ENCODE measurements around the gene PRPS2.

Gene PRPS2

GRCh38 chrX:12791257-12792228 is at the start of gene PRPS2:
Gene PRPS2, plus strand, starts transcription at chrX:12791412. Its CDS starts 86 bp downstream, at chrX:12791498.
- DNase-seq = no peak

DNA sequence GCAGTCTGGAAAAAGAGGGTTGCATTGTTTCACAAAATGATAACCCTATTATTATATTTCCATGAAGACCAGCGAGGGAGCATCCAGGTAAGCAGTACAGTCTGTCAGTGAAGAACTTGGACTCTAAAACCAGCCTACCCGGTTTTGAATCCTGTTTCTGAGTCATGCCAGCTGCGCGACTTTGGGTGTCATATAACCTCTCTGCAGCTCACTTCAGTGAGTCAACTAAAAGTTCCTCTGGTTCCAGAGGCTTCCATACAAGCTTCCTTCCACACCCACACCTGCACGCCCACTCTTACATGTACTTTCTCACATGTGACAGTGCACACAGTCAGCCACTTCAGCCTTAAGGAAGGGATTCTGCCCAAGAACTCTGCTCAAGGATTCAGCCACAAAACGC is 49.8 kb upstream of the PRPS2 start:
- no peak for DNase-seq

GRCh38 chrX:12747433-12747832 is 43.8 kb upstream of the PRPS2 start:
- no peak for DNase-seq

GRCh38 chrX:12751887-12752286 is 39.3 kb upstream of the PRPS2 start:
- DNase-seq = no peak

- no peak for DNase-seq
Measured at GRCh38 chrX:12753366-12753765, 37.8 kb upstream of the PRPS2 start.

DNA sequence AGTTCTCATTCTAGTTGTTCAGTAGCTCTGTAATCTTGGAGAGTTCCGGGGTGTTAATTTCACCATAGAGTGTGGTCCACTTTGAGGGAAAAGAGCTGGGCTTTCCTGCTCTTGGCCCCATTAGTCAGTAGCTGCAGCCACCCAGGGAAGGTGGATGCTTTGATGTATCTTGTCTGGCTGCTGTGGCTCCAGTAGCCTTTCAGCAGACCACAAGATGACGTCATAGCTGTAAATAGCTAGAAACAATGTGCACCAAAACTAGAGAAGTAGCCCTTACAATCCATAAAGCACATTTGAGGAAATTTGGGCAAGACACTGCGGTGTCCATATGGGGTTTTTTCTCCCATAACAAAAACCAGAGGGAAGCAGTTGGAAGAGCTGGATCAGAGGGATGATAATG is 32.9 kb upstream of the PRPS2 start:
- DNase-seq = no peak

- no peak for DNase-seq
Measured at GRCh38 chrX:12767856-12768255, 23.4 kb upstream of the PRPS2 start.

DNA sequence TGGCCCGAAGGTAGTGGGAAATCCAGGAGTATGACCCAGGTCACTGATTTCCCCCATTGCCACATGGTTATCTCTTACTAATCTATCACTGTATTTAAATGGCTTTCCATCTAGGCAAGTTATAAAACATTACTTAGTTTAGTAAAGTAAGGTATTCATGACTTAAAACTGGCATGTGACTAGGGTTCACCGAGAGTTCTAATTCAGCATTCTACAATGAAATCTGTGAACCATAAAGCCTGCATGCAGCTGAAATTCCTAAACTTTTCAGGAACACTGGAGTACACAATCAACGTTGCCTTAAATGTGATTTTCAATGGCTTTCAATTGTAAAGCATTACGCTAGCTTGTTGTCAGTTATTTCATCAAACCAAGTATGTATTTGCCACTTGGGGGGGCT is 22.7 kb upstream of the PRPS2 start:
- no peak for DNase-seq

- DNase-seq = no peak
Measured at GRCh38 chrX:12770440-12770839, 20.8 kb upstream of the PRPS2 start.

- no peak for DNase-seq
Measured at GRCh38 chrX:12771445-12772069, 19.7 kb upstream of the PRPS2 start.

DNA sequence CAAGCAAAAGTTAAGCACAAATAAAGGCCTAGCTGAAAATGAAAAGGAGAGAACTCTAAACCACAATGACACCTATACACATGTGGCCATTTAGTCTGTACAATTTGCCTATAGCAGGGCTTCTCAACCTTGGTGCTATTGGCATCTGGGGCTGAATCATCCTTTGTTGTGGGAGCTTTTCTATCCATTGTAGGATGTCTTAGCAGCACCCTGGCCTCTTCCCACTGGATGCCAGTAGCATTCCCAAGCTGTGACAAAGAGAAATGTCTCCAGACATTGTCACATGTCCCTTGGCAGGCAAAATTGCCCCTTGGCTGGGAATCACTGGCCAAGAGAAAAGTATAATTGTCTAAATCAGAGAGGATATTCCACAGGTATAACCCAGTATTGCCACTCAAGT is 13.5 kb upstream of the PRPS2 start:
- no peak for DNase-seq

DNA sequence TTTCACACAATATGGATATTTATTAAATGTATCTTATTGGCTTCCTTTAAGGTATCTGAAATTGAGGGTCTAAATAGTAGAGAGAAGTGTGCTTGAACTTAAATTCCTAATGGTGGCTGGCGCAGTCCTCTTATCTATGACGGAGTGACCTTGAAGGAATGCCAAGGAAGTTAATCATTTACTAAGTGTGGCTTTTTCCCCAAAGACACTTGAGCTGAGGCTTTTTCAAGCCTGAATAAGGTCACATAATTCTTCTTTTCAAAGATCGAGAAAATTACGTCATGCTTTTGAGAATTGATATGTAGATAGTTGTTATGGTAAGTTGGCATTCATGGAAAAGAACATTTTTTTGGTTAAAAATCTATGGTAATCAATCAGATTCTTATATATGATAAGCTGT is 11.7 kb upstream of the PRPS2 start:
- DNase-seq = no peak

GRCh38 chrX:12788645-12789044 is 2.6 kb upstream of the PRPS2 start:
- no peak for DNase-seq

DNA sequence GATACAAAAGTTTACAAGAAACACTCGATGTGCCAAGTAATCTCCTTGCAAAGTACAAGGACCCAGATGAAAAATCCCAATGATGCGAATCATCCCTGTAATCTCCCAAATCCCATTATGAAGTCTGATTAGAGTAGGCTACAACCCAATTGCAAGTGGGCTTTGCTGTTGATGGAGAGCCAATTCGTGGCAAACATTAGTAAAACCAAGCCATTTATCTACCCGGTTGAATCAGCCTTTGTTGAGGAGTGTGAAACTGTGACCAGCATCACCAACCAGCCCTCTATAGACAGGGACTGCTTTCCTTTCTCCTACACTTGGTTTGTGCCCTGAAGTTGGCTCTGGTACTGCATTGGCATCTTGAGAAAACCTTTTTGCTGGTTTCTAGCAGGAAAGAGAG is 1.2 kb upstream of the PRPS2 start:
- DNase-seq = no peak

DNA sequence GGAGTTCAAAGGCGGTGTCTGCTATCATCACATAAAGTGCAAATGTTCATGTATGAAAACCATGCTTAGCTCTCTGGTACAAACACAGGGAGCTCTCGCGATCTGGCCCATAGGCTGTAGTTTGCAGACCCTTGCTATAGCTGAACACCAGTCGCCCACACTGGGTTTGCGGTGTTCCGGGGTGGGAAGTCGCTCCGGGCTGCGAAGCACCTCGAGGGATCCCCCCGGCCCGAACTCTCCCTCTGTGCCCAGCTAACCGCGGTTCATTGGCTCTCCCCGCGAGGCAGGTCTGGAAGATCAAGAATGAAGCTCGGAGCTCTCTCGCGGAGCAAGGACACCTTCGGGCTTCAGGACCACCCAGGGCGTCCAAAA is 341 bp upstream of the PRPS2 start:
- no peak for DNase-seq

DNA sequence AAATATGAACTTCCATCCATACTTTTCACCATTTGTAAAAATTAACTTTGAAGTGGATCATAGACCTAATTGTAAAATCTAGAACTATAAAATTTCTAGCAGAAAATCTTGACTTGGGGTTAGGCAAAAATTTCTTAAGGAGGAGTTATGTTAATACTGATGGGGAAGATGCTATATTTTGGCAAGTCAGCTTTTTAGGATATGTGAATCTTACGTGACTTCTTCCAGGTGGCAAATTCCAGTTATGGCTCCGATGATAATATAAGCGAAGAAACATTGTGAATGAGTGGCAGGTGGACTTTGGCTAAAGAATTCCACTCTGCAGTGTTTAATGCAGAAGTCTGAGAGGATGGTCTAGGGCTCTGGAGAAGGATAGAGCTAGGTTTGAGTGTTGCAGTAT is 1.5 kb downstream of the PRPS2 start:
- DNase-seq = no peak

DNA sequence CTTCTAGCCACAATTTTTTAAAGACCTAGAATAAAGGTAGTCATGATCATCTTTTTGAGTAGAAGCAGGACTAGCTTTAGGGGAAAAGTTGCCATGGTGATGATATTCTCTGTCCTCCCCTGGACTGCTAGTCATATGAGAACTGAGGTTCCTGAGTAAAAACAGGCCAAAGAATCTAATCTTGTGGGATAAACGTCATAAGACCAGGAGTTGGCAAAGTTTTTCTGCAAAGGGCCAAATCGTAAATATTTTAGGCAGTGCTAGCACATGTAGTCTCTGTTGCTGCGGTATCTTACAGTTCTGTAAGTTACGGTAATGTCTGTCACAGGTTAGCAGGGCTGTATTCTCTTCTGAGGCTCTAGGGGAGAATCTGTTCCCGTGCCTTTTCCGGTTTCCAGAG is 3.4 kb downstream of the PRPS2 start:
- DNase-seq = no peak

DNA sequence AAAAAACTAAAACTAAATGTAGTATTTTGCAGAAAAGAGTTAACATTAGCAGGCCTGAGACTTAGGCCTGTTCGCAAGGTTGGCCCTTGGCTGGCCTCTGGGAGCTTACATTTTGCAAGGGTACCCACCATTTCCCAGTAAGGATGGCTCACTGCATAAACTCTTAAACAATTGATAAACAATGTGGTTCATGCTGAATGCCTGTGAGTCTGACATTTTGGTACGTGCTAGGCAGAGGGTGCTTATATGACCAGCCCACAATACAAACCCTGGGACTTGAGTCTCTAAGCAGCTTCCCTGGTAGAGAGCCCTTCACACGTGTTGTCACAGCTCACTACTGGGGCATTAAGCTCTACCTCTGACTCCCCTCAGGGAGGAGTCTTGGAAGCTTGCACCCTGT is 7.4 kb downstream of the PRPS2 start:
- DNase-seq = no peak

DNA sequence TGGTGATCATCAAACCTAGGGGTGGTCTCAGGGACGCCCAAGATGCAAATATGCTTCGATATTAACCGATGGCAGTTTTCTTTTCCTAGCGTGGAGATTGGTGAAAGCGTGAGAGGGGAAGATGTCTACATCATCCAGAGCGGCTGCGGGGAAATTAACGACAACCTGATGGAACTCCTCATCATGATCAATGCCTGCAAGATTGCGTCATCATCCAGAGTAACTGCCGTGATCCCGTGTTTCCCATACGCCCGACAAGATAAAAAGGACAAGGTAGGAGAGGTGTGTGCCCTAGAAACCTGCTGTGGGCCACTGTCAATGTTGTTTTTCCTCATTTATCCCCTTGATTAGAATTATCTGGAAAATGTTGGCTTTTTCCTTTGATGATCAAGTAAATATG is 7.9 kb downstream of the PRPS2 start:
- DNase-seq = no peak

DNA sequence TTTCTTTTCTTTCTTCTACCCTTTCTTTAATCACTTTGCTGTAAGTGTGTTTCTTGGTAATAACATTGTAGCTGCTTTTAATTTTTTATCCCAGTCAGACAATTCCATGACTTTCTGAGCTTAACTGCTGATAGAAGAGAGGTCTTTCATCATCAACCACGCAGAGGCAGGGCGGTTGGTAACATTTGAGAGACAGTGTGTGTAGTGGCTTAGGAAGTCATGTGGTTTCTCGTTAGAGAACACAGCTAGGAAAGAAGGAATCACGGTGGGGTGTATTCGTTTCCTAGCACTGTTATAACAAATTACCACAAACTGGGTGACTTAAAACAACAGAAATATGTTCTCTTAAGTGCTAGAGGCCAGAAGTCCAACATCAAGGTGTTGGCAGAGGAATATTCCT is 11.5 kb downstream of the PRPS2 start:
- DNase-seq = no peak

- DNase-seq = no peak
Measured at GRCh38 chrX:12804655-12805054, 13.4 kb downstream of the PRPS2 start.

DNA sequence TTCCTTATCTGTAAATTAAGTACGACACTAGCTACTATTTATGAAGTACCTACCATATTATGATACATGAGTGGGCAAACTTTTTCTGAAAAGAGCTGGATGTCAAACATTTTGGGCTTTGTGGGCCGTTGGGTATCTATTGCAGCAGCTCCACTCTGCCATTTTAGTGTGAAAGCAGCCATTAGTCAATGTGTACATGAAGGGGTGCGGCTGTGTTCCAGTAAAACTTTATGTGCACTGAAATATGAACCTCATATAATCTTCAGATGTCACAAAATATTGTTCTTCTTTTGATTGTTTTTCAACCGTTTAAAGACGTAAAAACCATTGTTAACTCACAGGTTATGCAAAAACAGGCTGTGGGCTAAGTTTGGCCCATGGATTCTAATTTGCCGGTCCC is 14.1 kb downstream of the PRPS2 start:
- no peak for DNase-seq

GRCh38 chrX:12811658-12812057 is 20.4 kb downstream of the PRPS2 start:
- no peak for DNase-seq

GRCh38 chrX:12814420-12814819 is 23.2 kb downstream of the PRPS2 start:
- DNase-seq = no peak

GRCh38 chrX:12817528-12817927 is 26.3 kb downstream of the PRPS2 start:
- DNase-seq = no peak
